ENCODE measurements around the gene PRRG2.

- TF ChIP-seq CTCF (IDR thresholded peaks at IDR 0.05) (no peak), POLR2A (IDR thresholded peaks at IDR 0.05) (no peak)
These were observed 34.7 kb downstream of the PRRG2 start for GRCh38 chr19:49615861-49616260.
